Measurements from ENCODE around the gene SLC12A3.

SLC12A3 gene

DNA sequence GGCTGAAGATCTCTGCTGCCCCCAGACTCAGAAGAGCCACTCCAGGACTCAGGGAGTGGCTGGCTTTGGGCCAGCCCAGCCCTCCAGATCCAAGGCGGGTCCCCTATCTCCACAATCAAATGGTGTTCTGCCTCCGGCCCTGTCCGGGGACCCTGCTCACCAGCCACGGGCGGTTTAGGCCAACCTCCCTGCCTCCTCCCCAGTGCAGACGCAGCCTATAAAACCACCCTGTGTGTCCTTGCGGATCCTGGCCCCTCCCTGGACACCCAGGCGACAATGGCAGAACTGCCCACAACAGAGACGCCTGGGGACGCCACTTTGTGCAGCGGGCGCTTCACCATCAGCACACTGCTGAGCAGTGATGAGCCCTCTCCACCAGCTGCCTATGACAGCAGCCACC, at the start of gene SLC12A3:
TSS of gene SLC12A3 (plus strand) at position 248 of the 400 bp plus-strand sequence. CDS start at position 277, 29 bp downstream.
- no peak for DNase-seq (ENCODE audit: low read depth)

GRCh38 chr16:56815721-56816120, 49.3 kb upstream of the SLC12A3 start:
- DNase-seq (ENCODE audit: low read depth): no peak

- no peak for DNase-seq (ENCODE audit: low read depth)
These were observed 48.0 kb upstream of the SLC12A3 start for GRCh38 chr16:56817056-56817455.

- DNase-seq (ENCODE audit: low read depth): no peak
These were observed 47.1 kb upstream of the SLC12A3 start for GRCh38 chr16:56817938-56818337.

- no peak for DNase-seq (ENCODE audit: low read depth)
These were observed 41.8 kb upstream of the SLC12A3 start for GRCh38 chr16:56823081-56823733.

DNA sequence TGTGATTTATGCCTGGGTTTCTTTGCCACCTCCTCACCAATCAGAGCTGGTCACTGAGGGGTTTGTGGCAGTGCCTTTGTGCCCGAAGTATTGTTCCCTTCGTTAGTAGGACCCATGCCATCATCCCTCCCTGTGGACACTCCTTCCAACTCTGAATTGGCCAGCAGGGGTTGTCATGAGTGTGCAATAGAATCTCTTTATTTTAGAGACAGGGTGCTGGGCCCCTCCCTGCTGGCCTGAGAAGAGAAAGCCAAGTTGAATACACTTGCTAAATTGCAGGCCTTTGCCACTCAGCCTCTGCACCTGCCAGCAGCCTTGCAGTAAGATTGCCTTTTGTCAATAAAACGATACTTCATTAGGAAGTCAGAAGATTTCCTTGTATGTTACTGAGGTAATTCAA, 40.7 kb upstream of the SLC12A3 start:
- peak; percentile 41 for DNase-seq (ENCODE audit: low read depth)

- no peak for DNase-seq (ENCODE audit: low read depth)
These were observed 40.2 kb upstream of the SLC12A3 start for GRCh38 chr16:56824804-56825203.

GRCh38 chr16:56825826-56826225, 39.2 kb upstream of the SLC12A3 start:
- DNase-seq (ENCODE audit: low read depth): no peak

DNA sequence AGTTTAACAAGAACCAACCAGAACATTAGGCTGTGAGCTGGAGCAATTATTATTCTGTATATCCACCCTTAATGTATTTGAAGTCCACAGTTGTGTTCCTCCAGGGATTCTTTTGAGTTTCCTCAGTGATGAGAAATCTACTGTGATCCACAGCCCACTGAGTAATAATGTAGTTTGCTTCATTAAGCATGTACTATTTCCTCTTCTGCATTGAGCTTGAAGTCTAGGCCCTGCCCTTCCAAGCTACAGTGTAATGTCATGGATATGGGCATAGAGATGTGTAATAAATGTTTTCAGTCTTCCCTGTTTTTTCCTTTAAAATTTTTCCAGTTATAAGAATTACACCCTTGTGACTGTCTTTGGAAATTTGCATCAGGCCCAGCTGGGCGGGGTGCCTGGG, 36.4 kb upstream of the SLC12A3 start:
- no peak for DNase-seq (ENCODE audit: low read depth)

- no peak for DNase-seq (ENCODE audit: low read depth)
These were observed 34.3 kb upstream of the SLC12A3 start for GRCh38 chr16:56830669-56831068.

- DNase-seq (ENCODE audit: low read depth): no peak
These were observed 32.2 kb upstream of the SLC12A3 start for GRCh38 chr16:56832768-56833167.

GRCh38 chr16:56833243-56833970, 31.6 kb upstream of the SLC12A3 start:
- DNase-seq (ENCODE audit: low read depth): no peak

- DNase-seq (ENCODE audit: low read depth): no peak
These were observed 29.7 kb upstream of the SLC12A3 start for GRCh38 chr16:56835320-56835719.

GRCh38 chr16:56836410-56837230, 28.4 kb upstream of the SLC12A3 start:
- DNase-seq (ENCODE audit: low read depth): no peak

- no peak for DNase-seq (ENCODE audit: low read depth)
These were observed 26.2 kb upstream of the SLC12A3 start for GRCh38 chr16:56838622-56839337.

GRCh38 chr16:56841233-56841632, 23.8 kb upstream of the SLC12A3 start:
- DNase-seq (ENCODE audit: low read depth): no peak

DNA sequence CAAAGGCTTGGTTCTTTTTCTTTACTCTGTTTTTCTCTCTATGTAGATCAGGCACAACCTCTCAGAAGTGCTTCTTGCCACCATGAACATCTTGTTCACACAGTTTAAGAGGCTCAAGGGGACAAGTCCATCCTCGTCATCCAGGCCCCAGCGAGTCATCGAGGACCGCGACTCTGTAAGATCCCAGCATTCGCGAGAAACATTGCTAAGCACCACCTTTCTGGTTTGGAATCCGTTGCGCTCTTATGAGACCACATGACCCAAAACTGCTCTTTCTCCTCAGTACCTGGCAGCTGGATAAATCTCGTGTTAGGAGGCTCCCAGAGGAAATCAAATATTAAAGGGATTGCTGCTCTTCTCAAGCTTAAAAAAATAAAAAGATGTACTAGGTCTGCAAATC, 23.3 kb upstream of the SLC12A3 start:
- DNase-seq (ENCODE audit: low read depth): no peak

DNA sequence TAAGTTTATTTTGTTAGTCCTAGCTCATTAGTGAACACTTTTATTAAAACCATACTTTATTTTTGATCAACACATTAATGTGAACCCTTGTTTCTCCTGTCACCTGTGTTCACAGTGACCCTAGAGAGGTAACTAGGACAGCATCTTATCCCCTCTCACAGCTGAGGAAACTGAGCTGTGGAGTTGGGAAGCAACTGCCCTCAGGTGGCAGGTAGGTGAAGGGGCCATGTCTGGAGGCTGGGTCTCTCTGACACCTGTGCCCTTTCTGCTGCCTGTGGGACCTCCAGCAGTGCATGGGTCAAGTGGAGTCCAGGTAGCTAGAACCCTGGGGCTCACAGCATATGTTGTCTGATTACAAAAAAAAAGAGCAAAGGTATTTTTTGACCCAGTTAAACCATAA, 22.9 kb upstream of the SLC12A3 start:
- DNase-seq (ENCODE audit: low read depth): no peak

DNA sequence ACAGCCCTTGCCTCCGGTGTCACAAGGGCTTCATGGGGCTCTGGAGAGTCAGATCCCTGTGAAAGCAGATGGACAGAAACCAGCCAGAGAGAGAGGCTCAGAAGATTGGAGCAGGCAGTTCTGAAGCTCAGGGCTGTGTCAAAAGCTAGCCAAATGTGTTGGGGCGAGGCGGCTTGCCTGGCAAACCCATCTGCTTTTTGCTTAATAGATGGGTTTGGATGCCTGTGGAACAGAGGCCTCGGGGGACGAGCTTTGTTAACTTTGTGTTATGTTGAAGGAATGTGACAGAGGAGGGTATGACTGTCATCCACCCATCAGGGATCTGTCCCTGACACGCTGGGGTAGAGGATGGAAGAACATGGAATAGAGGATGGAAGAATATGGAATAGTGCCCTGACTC, 21.0 kb upstream of the SLC12A3 start:
- DNase-seq (ENCODE audit: low read depth): no peak

GRCh38 chr16:56847173-56847910, 17.7 kb upstream of the SLC12A3 start:
- peak; percentile 37 for DNase-seq (ENCODE audit: low read depth)
